Stimulated activated effector memory CD8-positive, alpha-beta T cell treated with anti-CD3 and anti-CD28 coated beads, Interleukin-12 subunit alpha, Interleukin-12 subunit beta, amount 100 ng/mL, for 72 hours (primary cell): ENCODE results near the gene SECTM1.
"Not testable (repeated sequence)": the region's sequence is repeated elsewhere in the genome, so short reads cannot be mapped to it uniquely, and the experiment has no call there.

Source experiments
- ATAC-seq: fragments of 150-1000 bp; cut with Tn5 transposase; 2 replicates; pipeline ENCODE4 v1.10.0; 2021
- DNase-seq, 2 donors: peaks; one replicate each; pipeline ENCODE4 v3.0.0; 2021 to 2022; ENCODE audit warnings: low spot score in 2 of 2
- H3K27ac Mint-ChIP-seq: one replicate; pipeline ENCODE4 v1.8.0; 2022; ENCODE audit warnings: mild to moderate bottlenecking, mixed read lengths
- H3K36me3 Mint-ChIP-seq: one replicate; pipeline ENCODE4 v1.8.0; 2022; ENCODE audit warnings: mild to moderate bottlenecking, mixed read lengths
- H3K4me1 Mint-ChIP-seq: one replicate; pipeline ENCODE4 v1.8.0; 2022; ENCODE audit warnings: mixed read lengths
- H3K4me3 Mint-ChIP-seq: one replicate; pipeline ENCODE4 v1.8.0; 2022; ENCODE audit warnings: mild to moderate bottlenecking, mixed read lengths
- H3K9me3 Mint-ChIP-seq: one replicate; pipeline ENCODE4 v1.8.0; 2022; ENCODE audit warnings: mixed read lengths

Gene SECTM1

DNA sequence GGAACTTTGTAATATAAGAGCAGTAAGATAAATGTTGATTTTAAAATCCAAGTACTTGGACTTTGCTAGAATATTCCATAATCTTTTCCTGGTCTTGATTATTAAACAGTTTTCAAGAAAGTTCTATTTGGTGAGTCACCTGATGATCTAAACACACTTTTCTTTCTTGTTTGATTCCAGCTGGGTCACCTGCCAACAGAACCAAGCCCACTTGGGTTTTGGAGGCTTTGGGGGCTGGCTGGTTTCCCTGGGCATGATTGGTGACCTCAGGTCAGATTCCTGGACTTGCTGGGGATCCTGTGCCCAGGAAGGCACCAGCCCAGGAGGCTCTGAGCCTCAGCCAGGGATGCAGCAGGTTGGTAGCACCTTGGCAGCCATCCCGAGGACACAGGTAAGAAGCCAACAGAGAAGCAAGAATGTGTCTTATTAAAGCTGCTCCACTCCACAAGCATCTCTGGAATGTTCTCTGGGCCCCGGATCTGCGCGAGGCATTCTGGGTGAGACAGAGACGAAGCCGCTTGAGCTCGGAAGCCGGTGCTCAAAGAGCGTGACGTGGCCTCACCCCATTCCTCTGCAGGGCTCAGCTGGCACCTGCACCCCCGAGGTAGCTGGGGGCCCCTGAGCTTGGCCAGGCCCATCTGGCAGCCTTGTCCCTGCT, 22.3 kb upstream of the SECTM1 start:
- DNase-seq (no peak), ATAC-seq (no peak)
- no peaks in the 10 kb centered on the region for H3K9me3 Mint-ChIP-seq

DNA sequence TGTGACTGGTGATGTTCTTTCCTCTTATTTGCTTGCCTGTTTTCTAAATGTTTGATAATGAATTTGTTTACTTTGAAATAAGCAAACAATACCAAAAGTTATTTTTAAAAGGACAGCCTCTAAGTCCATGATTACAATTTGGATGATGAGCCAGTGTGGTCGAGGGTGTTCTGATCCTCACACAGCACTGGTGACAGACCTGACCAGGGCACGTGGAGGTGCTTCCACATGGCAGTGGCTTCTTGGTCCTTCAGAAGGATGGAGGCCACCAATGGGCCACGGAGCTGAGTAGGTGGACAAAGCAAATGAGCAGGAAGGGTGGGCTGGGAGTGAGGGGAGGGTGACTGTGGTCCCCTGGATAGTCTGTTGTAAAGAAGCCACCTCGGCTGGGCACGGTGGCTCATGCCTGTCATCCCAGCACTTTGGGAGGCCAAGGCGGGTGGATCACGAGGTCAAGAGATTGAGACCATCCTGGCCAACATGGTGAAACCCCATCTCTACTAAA, 21.3 kb upstream of the SECTM1 start:
- no peak for DNase-seq
- Mint-ChIP-seq H3K4me3 (no peak overlapping the region), H3K27ac (no peak overlapping the region), H3K4me1 (peaks cover 16% of the 10 kb centered on the region), H3K36me3 (no peaks in the 10 kb centered on the region), H3K9me3 (no peaks in the 10 kb centered on the region)
- no peak for ATAC-seq

More for the DNA sequence above, 22.3 kb upstream of the SECTM1 start:
- Mint-ChIP-seq H3K36me3 (no peaks in the 10 kb centered on the region), H3K4me1 (peaks cover 16% of the 10 kb centered on the region), H3K4me3 (no peak overlapping the region), H3K27ac (no peak overlapping the region)

DNA sequence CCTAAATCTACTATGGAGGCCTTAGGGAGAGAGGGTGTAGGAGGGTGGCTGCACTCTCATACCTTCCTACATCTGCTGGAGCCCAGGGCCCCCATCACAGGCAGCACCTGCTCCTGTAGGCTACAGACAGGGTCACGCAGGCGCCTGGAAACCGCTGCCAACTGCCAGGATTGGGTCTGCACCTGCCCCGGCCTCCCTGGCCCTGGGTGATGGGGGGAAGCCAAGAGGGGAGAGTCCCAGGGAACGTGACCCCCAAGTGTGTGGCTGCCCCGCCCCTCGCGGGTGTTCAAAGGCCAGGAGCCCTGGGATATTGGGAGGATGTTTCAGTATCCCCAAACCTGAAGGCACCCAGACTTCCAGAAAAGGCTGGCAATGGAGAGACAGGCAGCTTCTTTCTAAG, 19.9 kb upstream of the SECTM1 start:
- DNase-seq (no peak), ATAC-seq (no peak)
- no peaks in the 10 kb centered on the region for H3K9me3 Mint-ChIP-seq
- H3K27ac Mint-ChIP-seq, result no peak overlapping the region
- H3K36me3 Mint-ChIP-seq, result no peaks in the 10 kb centered on the region
- H3K4me3 Mint-ChIP-seq, result no peak overlapping the region
- H3K4me1 Mint-ChIP-seq, result peaks cover 11% of the 10 kb centered on the region

DNA sequence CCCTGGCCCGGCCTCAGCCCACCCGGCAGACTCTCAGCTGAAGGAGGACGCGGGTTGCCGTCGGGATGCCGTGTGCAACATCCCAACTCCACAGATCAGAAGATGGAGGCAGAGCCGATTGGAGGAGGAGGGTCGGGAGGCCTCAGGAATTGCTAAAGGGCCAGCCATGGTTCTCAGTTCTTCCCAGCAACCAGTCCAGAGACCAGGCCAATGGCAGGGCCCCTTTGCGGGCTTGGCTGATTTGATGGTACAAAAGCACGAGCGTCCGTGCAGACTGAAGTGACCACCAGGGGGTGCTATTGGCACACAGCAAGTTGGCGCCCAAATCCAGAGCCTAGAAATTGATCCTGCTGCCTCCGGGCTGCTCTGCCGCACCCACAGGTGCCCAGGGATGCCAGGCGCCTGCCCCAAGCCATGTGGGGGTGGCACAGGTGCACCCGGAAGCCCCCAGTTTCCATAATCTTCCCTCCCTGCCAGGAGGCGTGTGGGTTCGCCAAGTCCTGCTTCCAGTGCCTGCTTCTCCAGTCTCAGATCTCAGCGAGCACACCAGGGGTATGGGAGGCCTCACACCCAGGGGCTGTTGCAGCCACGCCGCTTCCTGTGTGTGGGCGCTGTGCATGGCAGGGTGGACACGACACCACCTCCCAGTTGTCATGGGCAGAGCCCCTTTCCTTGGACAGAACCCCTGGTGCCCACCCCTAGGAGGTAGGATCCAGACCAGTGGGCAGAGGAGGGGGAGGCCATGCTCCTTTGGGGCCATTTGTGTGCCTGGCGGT, 18.3 kb upstream of the SECTM1 start:
- no peaks in the 10 kb centered on the region for H3K36me3 Mint-ChIP-seq
- no peak overlapping the region for H3K4me3 Mint-ChIP-seq
- no peaks in the 10 kb centered on the region for H3K9me3 Mint-ChIP-seq
- DNase-seq (peak; percentile 76 to 88), ATAC-seq (peak; percentile 85)
- no peak overlapping the region for H3K27ac Mint-ChIP-seq
- peaks cover 7% of the 10 kb centered on the region for H3K4me1 Mint-ChIP-seq

- H3K4me3 Mint-ChIP-seq, result no peak overlapping the region
- H3K27ac Mint-ChIP-seq, result no peak overlapping the region
- no peak for DNase-seq
- peaks cover 7% of the 10 kb centered on the region for H3K4me1 Mint-ChIP-seq
- ATAC-seq, result no peak
- no peaks in the 10 kb centered on the region for H3K9me3 Mint-ChIP-seq
- no peaks in the 10 kb centered on the region for H3K36me3 Mint-ChIP-seq
These were observed 17.7 kb upstream of the SECTM1 start for GRCh38 chr17:82351254-82351712.

DNA sequence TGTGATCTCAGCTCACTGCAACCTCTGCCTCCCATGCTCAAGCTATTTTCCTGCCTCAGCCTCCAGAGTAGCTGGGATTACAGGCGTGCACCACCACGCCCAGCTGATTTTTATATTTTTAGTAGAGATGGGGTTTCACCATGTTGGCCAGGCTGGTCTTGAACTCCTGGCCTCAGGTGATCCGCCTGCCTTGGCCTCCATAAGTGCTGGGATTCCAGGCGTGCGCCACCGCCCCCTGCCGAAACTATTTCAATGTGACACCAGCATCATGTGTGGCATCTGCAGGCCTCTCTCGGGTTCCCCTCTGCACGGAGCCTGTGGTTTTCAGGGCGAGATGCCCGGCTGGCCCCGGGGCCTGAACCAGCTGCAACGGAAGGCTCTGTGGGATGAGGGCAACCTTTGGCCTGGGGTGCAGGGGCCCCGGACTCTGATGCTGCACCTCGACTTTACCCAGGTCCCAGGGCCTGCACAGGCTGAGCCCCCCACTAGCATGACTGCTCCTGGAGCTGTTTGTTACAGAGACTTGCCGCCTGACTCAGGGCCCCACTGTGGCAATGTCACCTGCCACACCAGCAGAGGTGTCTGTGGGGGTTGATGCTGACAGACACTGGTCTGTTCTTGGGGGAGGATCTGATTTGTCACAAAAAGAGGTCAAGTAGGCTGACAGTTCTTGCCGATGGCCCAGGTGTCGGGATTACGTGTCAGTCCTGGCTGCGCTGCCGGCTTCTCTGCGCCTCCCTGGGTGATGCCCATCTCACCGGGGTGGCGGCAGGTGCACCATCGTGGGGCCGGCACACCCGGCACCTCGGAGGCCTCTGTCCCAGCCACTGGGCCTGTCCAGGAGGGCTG, 16.8 kb upstream of the SECTM1 start:
- Mint-ChIP-seq H3K4me1 (peaks cover 7% of the 10 kb centered on the region), H3K36me3 (no peaks in the 10 kb centered on the region), H3K27ac (no peak overlapping the region), H3K9me3 (no peaks in the 10 kb centered on the region), H3K4me3 (no peak overlapping the region)
- DNase-seq, result no peak
- peak; percentile 71 for ATAC-seq

- ATAC-seq, result no peak
- Mint-ChIP-seq H3K4me1 (peaks cover 7% of the 10 kb centered on the region), H3K36me3 (no peaks in the 10 kb centered on the region), H3K9me3 (no peaks in the 10 kb centered on the region), H3K4me3 (no peak overlapping the region), H3K27ac (no peak overlapping the region)
- no peak for DNase-seq
These were observed 15.7 kb upstream of the SECTM1 start for GRCh38 chr17:82349287-82349701.

DNA sequence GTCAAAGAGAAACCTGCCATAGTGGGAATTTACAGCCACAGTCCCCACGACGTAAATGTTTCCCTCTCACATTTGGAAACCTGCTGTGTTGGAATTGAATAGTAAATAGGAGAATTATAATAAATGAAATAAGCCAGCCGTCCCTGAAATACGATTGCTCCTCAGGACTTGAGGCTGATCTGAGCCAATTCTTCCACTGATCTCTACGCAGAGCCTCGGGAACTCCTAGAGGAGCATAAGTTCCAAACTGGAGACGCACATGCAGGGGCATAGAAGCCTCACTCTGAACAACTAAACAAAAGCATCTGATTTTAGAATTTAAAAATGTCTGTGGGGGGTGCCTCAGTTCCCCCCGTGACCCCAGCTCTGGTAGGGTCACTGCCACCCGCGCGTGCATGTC, 15.3 kb upstream of the SECTM1 start:
- DNase-seq, result no peak
- Mint-ChIP-seq H3K9me3 (no peaks in the 10 kb centered on the region), H3K27ac (no peak overlapping the region), H3K4me1 (peaks cover 7% of the 10 kb centered on the region), H3K4me3 (no peak overlapping the region), H3K36me3 (no peaks in the 10 kb centered on the region)
- no peak for ATAC-seq

DNA sequence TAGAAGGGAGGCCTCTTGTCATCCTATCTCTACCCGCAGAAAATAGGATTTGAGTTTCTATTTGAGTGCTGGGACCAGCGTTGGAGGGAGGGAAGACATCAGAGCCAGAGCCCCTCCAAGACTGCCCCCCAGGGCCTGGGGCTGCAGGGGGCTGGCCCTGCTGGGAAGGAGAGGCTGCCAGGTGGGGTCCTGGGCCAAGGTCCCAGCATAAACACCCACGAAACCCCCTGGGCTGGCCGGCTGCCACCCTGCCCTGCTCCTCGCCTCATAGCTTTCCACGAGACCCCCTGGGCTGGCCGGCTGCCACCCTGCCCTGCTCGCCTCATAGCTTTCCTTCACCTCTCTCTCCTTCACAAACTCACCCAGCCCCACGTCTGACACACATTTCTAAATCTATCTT, 14.9 kb upstream of the SECTM1 start:
- peaks cover 7% of the 10 kb centered on the region for H3K4me1 Mint-ChIP-seq
- DNase-seq (no peak), ATAC-seq (no peak)
- H3K4me3 Mint-ChIP-seq, result no peak overlapping the region
- no peak overlapping the region for H3K27ac Mint-ChIP-seq
- no peaks in the 10 kb centered on the region for H3K36me3 Mint-ChIP-seq
- no peaks in the 10 kb centered on the region for H3K9me3 Mint-ChIP-seq

- H3K4me1 Mint-ChIP-seq, H3K36me3 Mint-ChIP-seq, H3K27ac Mint-ChIP-seq, H3K4me3 Mint-ChIP-seq, H3K9me3 Mint-ChIP-seq, DNase-seq, ATAC-seq: not testable (repeated sequence)
These were observed 14.4 kb upstream of the SECTM1 start for GRCh38 chr17:82347994-82348393.

- H3K36me3 Mint-ChIP-seq, result no peaks in the 10 kb centered on the region
- no peaks in the 10 kb centered on the region for H3K9me3 Mint-ChIP-seq
- DNase-seq, result no peak
- H3K27ac Mint-ChIP-seq, result no peak overlapping the region
- H3K4me1 Mint-ChIP-seq, result no peaks in the 10 kb centered on the region
- no peak for ATAC-seq
- H3K4me3 Mint-ChIP-seq, result no peak overlapping the region
These were observed 13.1 kb upstream of the SECTM1 start for GRCh38 chr17:82346342-82347300.

DNA sequence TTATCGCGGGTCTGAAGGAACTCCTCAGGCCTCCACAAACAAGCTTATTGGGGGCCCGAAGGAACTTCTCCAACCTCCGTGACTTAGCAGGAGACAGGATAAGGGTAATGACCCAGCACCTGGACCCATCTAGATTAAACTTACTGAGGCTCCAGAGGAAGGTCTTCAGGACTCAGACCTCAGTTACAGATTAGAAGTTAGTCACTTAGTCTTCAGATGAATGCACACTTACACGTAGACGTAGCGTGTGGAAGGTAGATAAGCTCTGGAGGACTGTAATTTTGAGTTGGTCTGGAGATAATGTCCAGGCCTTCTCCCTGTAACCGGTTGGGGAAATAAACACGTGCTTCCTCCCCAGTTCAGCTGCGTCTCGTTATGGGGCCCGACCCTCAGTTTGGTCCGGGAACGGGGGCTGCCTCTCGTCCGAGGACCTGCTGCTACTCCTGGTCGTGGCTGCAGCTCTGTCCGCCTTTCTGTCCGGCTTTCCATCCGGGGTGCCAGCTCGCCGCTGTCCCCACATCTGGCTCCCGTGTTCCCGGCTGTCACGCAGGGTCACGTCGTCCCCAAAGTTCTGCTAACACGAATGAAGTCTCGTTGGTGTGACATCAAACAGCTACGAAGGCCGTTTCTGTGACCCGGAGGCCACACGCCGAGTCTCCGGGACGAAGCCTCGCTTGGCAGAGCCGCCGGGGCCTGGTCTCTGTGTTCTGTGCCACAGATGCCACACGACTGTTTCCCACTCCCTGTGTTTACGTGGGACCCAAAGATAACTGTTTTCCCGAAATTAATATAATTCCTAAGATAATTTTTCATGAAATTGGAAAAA, 11.8 kb upstream of the SECTM1 start:
- Mint-ChIP-seq H3K36me3 (no peaks in the 10 kb centered on the region), H3K4me1 (no peaks in the 10 kb centered on the region), H3K27ac (no peak overlapping the region), H3K4me3 (no peak overlapping the region), H3K9me3 (no peaks in the 10 kb centered on the region)
- no peak for DNase-seq
- ATAC-seq, result no peak

DNA sequence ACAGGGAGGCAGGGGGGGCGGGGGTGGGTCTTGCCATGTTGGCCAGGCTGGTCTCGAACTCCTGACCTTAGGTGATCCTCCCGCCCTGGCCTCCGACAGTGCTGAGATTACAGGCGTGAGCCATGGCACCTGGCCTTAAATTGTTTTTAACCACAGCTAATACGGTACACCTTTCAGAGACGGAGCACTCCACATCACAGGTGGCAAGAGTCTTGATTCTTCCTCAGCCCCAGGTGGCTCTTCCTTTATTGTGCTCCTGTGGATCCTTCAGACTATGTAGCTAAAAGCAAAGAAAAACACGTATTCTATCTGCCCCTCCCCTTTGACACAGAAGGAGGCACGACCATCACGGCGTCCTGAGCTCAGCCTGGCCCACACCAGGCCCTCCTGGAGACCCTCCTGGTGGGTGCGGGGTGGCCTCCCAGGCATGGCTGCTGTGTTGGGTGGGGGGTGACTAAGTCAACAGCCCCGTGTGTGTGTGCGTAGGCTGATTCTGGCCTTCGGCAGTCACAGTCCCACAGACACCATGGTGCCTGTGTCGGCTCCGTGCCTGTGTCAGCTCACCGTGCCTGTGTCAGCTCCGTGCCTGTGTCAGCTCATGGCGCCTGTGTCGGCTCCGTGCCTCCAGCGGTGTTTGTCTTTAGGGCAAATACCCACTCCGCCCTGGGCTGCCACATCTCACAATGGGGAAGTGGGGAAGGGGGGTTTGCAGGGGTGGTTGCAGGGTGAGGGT, 10.8 kb upstream of the SECTM1 start:
- no peaks in the 10 kb centered on the region for H3K4me1 Mint-ChIP-seq
- no peaks in the 10 kb centered on the region for H3K9me3 Mint-ChIP-seq
- H3K4me3 Mint-ChIP-seq, result no peak overlapping the region
- ATAC-seq, result peak; percentile 11
- no peaks in the 10 kb centered on the region for H3K36me3 Mint-ChIP-seq
- H3K27ac Mint-ChIP-seq, result no peak overlapping the region
- DNase-seq, result no peak
